ENCODE results near the gene RABGAP1L.

DNA sequence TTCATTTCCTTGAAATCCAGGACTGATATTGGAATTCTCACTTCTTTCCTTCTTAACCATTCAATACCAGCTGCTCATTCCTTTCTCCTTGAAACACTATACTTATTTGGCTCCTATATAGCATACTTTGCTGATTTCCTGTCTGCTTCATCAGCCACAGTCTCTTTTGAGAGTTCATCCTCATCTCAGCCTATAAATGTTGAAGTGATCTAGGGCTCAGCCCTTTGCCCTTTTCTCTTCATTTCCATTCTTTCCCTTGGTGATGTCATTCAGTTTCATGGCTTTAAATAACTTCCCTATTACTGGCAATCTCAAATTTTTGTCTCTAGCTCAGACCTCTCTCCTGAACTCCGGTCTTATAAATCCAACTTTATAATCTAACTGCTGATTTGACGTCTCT, 24.1 kb upstream of the RABGAP1L start:
- no peak for TF ChIP-seq POLR2A (IDR thresholded peaks at IDR 0.05; ENCODE audit: borderline replicate concordance, extremely low read depth, insufficient read depth, insufficient read length)
- TF ChIP-seq, protein P1, sequence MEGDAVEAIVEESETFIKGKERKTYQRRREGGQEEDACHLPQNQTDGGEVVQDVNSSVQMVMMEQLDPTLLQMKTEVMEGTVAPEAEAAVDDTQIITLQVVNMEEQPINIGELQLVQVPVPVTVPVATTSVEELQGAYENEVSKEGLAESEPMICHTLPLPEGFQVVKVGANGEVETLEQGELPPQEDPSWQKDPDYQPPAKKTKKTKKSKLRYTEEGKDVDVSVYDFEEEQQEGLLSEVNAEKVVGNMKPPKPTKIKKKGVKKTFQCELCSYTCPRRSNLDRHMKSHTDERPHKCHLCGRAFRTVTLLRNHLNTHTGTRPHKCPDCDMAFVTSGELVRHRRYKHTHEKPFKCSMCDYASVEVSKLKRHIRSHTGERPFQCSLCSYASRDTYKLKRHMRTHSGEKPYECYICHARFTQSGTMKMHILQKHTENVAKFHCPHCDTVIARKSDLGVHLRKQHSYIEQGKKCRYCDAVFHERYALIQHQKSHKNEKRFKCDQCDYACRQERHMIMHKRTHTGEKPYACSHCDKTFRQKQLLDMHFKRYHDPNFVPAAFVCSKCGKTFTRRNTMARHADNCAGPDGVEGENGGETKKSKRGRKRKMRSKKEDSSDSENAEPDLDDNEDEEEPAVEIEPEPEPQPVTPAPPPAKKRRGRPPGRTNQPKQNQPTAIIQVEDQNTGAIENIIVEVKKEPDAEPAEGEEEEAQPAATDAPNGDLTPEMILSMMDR (IDR thresholded peaks at IDR 0.05 in 2 of 3, conservative IDR thresholded peaks at IDR 0.05 in 1 of 3; ENCODE audit: borderline replicate concordance in 1 of 3, insufficient read depth in 1 of 3, low read depth in 2 of 3, low read length in 2 of 3), result no peak
- no peak for TF ChIP-seq SIN3A (IDR thresholded peaks at IDR 0.05; ENCODE audit: low read depth)
- TF ChIP-seq, protein P2, sequence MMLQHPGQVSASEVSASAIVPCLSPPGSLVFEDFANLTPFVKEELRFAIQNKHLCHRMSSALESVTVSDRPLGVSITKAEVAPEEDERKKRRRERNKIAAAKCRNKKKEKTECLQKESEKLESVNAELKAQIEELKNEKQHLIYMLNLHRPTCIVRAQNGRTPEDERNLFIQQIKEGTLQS (IDR thresholded peaks at IDR 0.05), result no peak
- no peak for TF ChIP-seq JUND (IDR thresholded peaks at IDR 0.05)
- TF ChIP-seq, protein P3, sequence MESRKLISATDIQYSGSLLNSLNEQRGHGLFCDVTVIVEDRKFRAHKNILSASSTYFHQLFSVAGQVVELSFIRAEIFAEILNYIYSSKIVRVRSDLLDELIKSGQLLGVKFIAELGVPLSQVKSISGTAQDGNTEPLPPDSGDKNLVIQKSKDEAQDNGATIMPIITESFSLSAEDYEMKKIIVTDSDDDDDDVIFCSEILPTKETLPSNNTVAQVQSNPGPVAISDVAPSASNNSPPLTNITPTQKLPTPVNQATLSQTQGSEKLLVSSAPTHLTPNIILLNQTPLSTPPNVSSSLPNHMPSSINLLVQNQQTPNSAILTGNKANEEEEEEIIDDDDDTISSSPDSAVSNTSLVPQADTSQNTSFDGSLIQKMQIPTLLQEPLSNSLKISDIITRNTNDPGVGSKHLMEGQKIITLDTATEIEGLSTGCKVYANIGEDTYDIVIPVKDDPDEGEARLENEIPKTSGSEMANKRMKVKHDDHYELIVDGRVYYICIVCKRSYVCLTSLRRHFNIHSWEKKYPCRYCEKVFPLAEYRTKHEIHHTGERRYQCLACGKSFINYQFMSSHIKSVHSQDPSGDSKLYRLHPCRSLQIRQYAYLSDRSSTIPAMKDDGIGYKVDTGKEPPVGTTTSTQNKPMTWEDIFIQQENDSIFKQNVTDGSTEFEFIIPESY (IDR thresholded peaks at IDR 0.05; ENCODE audit: extremely low read depth, insufficient replicate concordance, low read length), result no peak
- no peak for TF ChIP-seq FOSL1 (IDR thresholded peaks at IDR 0.05; ENCODE audit: low read depth)
- TF ChIP-seq ELF1 (IDR thresholded peaks at IDR 0.05; ENCODE audit: borderline replicate concordance, low read depth), result no peak
- TF ChIP-seq EGR1 (IDR thresholded peaks at IDR 0.05; ENCODE audit: low read depth), result no peak
- no peak for TF ChIP-seq EZH2 (IDR thresholded peaks at IDR 0.05)
- no peak for TF ChIP-seq RAD21 (IDR thresholded peaks at IDR 0.05; ENCODE audit: low read depth)
- TF ChIP-seq POLR2AphosphoS5 (IDR thresholded peaks at IDR 0.05; ENCODE audit: low read depth, low read length), result no peak
- TF ChIP-seq, protein P4, sequence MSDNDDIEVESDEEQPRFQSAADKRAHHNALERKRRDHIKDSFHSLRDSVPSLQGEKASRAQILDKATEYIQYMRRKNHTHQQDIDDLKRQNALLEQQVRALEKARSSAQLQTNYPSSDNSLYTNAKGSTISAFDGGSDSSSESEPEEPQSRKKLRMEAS (IDR thresholded peaks at IDR 0.05), result no peak

All from HCT116 (cell line).